HL-60/S4 treated with phorbol 12-myristate 13-acetate at 8.2 ng/mL for 4 days and 3 days (cell line): ENCODE results near the gene DOP1B.
"Not testable (repeated sequence)": the region's sequence is repeated elsewhere in the genome, so short reads cannot be mapped to it uniquely, and the experiment has no call there.

Experiments used
- in situ Hi-C: fragments of 300-500 bp; cut with MboI; formaldehyde crosslinking; loops from 2 replicates; pipeline ENCODE4 v1.15.0; 2022; ENCODE audit warnings: low sequenced_read_pairs

The DOP1B gene, protein sequence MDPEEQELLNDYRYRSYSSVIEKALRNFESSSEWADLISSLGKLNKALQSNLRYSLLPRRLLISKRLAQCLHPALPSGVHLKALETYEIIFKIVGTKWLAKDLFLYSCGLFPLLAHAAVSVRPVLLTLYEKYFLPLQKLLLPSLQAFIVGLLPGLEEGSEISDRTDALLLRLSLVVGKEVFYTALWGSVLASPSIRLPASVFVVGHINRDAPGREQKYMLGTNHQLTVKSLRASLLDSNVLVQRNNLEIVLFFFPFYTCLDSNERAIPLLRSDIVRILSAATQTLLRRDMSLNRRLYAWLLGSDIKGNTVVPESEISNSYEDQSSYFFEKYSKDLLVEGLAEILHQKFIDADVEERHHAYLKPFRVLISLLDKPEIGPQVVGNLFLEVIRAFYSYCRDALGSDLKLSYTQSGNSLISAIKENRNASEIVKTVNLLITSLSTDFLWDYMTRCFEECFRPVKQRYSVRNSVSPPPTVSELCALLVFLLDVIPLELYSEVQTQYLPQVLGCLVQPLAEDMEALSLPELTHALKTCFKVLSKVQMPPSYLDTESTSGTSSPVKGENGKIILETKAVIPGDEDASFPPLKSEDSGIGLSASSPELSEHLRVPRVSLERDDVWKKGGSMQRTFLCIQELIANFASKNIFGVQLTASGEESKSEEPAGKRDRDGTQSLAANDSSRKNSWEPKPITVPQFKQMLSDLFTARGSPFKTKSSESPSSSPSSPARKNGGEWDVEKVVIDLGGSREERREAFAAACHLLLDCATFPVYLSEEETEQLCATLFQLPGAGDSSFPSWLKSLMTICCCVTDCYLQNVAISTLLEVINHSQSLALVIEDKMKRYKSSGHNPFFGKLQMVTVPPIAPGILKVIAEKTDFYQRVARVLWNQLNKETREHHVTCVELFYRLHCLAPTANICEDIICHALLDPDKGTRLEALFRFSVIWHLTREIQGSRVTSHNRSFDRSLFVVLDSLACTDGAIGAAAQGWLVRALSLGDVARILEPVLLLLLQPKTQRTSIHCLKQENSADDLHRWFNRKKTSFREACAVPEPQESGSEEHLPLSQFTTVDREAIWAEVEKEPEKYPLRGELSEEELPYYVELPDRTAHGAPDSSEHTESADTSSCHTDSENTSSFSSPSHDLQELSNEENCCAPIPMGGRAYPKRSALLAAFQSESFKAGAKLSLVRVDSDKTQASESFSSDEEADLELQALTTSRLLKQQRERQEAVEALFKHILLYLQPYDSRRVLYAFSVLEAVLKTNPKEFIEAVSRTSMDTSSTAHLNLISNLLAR (N-terminal part only)

GRCh38 chr21:36156815-36157670 is at the start of gene DOP1B:
Gene DOP1B, plus strand, starts transcription at chr21:36156824. Its CDS starts 7,910 bp downstream, at chr21:36164734.
- in situ Hi-C loops, result loop anchor here (10.0 kb wide), 1 partner anchor 48 kb away; no protein-coding TSS in a partner anchor

DNA sequence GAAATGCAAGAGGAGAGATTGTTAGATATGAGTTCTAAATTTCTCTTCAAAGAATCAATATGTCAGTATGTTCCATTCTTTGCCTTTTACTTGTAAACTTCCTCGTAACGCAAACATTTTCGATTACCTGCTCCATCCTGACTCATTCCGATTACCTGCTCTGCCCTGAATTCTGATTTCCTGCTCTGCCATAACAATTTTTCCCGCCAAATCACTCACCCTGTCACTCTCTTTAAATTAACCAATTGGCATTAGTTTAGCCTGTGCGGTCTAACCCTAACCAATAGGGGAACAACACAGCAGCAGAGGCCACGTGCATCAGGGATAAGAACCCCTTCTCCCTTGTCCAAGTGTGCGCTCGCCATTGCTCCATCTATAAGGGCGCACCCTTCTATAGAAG is 46.8 kb upstream of the DOP1B start:
- in situ Hi-C loops, result no loop called here

- in situ Hi-C loops, result no loop called here
Measured at GRCh38 chr21:36111238-36111637, 45.4 kb upstream of the DOP1B start.

- in situ Hi-C loops, result no loop called here
Measured at GRCh38 chr21:36113647-36114428, 42.8 kb upstream of the DOP1B start.

GRCh38 chr21:36115138-36115730 is 41.4 kb upstream of the DOP1B start:
- in situ Hi-C loops, result no loop called here

DNA sequence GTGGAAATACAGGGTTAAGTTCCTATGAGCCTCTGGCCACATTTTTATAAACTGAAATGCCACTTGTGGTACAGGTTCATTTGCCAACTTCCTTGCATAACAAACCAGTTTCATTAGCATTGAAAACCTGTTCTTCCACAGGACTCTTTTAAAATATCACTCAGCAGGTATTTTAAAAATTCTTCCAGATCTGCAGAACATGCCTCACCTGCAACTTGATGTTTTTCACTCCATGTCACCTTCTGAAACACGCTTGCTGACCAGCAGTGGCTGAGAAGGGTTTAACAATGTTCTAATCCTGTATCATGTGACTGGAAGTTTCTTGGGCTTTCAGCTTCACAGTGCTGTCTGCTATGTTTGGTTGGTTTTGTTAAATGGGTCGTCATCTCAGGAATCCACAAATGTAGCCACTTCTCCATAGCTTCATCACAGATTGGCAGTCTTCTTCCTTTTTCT is 39.3 kb upstream of the DOP1B start:
- in situ Hi-C loops, result no loop called here

DNA sequence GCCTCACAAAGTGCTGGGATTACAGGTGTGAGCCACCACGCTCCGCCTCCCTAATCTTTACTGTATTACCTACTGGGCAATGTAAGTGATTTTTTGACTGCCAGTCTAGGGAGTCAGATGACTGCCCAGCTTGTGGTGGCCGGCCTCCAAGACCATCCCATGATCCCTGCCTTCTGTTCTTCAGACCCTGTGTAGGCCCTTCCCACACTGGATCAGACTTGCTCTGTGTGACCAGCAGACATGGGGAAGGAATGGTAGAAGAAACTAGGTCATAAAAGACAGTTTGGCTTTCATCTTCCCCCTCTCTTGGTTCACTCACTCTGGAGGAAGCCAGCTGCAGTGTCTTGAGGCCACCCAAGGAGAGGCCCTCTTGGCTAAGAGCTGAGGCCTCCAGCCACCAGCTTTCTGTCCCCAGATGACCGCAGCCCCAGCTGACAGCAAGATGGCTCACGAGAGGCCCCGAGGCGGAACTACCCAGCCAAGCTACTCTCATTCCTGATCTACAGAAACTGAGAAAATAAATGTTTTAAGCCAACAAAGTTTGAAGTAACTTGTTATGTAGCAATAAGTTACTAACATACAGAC is 36.2 kb upstream of the DOP1B start:
- in situ Hi-C loops, result no loop called here

GRCh38 chr21:36122977-36123376 is 33.6 kb upstream of the DOP1B start:
- in situ Hi-C loops, result no loop called here

DNA sequence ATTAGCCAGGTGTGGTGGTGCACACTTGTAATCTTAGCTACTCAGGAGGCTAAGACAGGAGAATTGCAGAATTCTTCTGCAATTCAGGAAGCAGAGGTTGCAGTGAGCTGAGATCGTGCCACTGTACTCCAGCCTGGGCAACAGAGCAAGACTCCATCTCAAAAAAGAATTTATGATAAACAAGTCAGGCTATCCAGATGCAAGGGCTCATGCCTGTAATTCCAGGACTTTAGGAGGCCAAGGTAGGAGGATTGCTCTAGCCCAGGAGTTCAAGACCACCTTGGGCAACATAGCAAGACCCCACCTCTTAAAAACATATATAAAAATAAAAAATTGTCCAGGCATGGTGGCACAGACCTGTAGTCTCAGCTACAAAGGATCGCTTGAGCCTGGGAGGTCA is 32.2 kb upstream of the DOP1B start:
- in situ Hi-C loops, result no loop called here

- in situ Hi-C loops, result no loop called here
Measured at GRCh38 chr21:36125512-36126207, 31.0 kb upstream of the DOP1B start.

DNA sequence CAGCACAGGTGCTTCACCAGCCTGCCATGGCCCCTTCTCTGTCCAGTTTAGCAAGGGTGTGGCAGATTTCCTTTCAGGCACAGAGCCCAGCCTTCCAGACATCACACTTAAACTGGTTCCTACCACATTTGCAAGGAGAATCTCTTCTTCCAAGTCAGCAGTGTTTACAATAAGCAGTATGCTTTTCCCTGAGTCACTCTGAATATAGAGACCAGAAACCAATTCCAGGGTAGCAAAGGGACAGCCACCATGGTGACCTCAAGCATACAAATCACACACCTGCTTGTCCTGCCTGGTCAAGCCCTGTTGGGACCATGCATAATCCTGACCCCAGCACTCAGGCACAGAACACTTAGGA is 30.4 kb upstream of the DOP1B start:
- in situ Hi-C loops, result no loop called here

GRCh38 chr21:36126621-36127110 is 30.0 kb upstream of the DOP1B start:
- in situ Hi-C loops, result no loop called here

GRCh38 chr21:36127250-36127904 is 29.2 kb upstream of the DOP1B start:
- in situ Hi-C loops, result no loop called here

GRCh38 chr21:36127977-36128376 is 28.6 kb upstream of the DOP1B start:
- in situ Hi-C loops, result no loop called here

DNA sequence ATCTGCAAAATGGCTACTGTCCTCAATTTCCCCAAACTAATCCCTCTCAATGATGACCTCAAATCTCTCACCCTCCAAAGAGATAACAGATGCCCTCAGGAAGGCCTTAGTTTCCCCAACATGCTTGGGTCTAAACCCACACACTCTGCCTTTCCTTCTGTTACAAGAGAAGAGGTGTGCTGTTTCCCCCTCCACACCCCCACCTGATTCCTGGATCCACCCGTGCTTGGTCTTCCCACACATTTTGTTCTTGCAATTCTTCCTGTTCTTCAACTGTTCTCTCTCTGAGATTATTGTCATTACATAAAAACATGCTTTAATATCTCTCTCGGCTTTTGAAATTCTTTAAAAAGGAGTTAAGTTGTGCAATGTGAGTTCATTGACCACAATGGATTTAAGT is 27.4 kb upstream of the DOP1B start:
- in situ Hi-C loops, result no loop called here

- in situ Hi-C loops, result not testable (repeated sequence)
Measured at GRCh38 chr21:36130414-36130762, 26.2 kb upstream of the DOP1B start.

DNA sequence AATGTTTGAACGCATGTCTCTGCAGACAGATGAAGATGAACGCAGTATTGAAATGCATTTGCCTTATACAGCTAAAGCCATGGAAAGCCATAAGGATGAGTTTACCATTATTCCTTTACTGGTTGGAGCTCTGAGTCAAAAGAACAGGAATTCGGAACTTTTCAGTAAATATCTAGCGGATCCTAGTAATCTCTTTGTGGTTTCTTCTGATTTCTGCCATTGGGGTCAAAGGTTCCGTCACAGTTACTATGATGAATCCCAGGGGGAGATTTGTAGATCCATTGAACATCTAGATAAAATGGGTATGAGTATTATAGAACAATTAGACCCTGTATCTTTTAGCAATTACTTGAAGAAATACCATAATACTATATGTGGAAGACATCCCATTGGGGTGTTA is 25.8 kb upstream of the DOP1B start:
- in situ Hi-C loops, result not testable (repeated sequence)
